ENCODE data around the gene SIAH1.
"Not testable (repeated sequence)": the region's sequence is repeated elsewhere in the genome, so short reads cannot be mapped to it uniquely, and the experiment has no call there.

Gene SIAH1, protein sequence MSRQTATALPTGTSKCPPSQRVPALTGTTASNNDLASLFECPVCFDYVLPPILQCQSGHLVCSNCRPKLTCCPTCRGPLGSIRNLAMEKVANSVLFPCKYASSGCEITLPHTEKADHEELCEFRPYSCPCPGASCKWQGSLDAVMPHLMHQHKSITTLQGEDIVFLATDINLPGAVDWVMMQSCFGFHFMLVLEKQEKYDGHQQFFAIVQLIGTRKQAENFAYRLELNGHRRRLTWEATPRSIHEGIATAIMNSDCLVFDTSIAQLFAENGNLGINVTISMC

DNA sequence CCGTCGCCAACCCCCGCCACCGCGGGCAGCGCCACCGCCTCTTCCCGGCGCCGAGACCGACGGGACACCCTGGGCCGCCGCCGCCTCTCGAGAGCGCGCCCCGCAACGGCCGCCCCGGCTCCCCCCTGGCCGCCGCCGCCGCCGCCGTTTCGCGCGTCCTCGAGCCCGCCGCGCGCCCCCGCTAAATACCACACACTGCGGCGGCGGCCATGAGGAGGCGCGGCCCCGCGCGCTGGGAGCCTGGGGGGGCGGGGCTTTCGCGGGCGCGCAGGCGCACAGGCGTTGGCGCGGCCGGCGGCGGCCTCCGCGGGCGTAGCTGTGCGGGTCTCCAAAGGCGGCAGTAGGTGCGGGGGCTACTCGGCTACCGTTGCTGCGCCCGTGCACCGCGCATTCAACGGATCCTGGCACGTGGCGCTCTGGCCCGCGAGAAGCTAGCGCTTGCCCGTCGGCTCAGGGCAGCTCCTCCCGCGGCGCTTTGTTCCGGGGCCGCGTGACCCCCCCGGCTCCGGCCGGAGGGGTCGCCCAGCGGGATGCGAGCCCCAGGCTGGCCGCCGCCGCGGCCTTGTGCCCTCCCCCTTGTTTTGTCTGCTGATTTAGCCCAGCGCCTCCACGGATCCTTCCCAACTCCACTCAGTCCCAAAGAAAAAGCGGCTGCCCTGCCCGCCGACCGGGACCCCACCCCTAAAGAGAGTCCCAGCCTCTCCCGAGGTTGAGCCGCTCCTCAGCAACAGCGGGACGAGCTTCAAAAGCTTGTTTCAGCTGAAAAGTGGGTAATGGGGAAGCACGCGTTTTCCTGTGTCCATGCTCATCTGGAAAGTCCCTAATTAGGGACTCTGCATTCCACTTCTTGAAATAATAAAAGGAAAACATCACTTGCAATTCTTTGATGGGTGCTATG lies at the start of gene SIAH1:
SIAH1 (minus strand) TSS at position 161 of the 898 bp plus-strand sequence. CDS start 22,985 bp downstream, outside the sequence.
- DNase-seq, result peak; percentile 81

DNA sequence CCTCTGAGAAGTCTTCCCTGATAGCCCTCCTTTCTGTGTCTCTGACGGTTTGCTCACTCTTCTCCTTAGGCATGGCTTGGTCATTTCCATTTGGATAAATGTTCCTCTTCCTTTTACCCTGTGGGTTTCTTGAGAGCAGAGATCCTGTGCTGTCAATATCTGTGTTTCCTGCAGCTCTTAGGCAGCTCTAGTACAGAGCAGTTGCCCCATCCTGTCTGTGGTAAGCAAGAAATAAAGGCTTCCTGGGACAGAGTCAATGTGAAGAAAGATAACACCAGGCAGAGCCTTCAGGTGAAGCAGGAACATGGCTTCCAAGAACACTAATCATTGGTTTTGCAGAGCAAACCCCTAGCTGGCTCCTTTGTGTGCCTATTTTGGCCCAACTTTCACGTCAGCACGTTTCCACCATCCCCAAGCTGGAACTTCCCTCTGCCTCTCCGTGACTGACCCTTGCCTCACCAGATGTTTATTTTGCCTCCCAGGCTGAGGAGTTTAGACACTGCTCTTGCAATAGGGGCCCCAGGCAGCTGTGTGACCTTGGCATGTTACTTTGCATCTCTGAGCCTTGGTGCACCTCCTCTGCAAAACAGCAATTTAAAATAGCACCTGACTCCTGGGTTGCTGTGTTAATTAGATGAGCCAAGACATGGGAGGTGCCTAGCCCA lies 49.6 kb upstream of the SIAH1 start:
- DNase-seq, result peak; percentile 37

DNA sequence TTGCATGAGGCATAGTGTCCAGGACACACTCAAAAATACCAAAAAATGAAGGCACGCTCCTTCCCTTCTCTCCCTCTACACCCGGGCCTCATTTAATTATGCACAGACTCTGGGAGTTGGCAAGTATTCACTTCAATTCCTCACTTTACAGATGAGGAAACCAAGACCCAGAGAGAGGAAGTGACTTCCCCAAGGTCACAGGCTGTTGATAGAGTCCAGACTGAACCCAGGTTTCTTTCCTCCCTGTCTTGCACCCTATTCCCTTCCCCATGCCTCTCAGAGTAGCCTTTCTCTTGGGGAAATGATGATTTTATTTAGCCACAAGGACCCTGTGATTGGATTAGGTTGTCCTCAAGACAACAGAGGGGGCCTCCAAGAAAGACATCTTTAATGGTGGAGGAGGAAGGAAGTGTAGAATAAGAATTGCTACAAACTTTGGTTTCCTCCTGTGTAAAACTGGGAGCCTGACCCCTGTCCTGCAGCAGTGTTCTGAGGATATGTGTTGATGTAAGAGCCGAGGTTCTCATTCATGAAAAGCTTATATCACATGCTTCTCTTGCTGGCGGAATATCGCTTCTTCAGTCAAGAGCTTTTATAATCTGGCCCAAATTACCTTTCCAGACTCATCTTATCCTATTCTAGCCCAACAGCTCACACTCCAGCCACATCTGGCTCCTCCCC lies 48.8 kb upstream of the SIAH1 start:
- no peak for DNase-seq

DNA sequence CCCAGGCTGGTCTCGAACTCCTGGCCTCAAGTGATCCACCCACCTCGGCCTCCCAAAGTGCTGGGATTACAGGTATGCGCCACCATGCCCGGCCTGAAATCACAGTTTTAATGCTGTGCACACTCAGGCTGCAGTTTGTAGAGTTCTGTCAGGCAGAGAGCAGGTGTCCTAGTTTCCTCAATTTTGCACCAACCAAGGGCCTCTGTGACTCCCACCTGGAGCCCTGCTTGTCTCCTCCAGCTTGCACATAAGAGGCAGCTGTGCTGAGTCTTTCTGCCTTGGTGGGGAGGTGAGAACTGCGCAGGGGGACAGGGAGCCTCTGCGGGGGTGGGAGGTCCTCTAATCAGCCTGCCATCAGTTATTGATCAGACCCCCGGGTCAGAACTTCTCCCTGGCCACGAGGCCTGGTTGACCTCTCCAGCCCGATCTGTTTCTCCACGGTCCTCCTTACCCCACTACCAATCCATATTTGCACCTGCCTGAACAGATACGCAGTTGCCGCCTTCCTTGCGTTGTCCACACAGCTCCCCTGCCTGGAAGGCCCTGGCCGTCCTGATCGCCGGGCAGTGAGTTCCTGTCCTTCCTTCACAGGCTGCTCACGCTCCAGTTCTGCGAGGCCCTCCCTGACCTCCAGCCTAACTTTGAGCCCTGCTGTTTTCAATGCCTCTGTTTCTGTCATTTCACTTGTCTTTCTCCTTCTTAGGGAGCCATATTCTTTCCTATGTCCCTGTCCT lies 48.1 kb upstream of the SIAH1 start:
- no peak for DNase-seq

DNA sequence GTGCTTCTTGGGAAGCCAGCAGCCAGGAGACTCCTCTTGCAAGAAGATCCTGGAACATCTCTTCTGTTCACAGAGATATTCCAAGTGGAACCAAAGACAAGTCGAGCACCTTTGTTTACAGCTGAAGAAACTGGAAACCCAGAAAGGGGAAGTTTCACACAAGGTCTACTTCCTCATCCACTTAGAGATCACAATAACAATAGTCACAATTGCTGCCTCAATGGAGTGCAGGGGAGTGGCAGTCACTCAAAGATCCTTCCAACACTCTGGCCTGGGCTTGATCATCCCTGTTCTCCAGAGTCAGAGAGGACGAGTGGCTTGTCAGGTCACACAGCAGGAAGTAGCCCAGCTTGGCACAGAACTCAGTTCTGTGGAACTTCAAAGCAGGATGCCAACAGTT lies 46.9 kb upstream of the SIAH1 start:
- no peak for DNase-seq

DNA sequence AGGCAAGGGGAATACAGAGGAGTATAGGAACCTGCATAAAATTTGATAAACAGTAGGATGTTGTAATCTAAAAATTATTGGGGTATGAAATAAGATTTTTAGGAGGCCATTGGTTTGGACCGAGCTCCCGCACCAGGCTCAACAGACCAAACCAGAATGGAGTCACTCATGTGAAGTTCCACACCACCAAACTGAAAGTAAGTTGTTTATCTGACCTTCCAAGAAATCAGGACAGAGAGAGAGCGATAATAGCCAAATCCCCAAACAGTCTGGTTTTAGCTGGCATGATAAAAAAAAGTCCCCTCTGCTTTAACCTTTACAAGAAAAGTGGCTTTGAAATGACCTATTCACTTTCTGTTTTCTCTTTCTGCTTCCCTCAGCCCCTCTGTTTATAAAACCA lies 45.7 kb upstream of the SIAH1 start:
- DNase-seq, result no peak

DNA sequence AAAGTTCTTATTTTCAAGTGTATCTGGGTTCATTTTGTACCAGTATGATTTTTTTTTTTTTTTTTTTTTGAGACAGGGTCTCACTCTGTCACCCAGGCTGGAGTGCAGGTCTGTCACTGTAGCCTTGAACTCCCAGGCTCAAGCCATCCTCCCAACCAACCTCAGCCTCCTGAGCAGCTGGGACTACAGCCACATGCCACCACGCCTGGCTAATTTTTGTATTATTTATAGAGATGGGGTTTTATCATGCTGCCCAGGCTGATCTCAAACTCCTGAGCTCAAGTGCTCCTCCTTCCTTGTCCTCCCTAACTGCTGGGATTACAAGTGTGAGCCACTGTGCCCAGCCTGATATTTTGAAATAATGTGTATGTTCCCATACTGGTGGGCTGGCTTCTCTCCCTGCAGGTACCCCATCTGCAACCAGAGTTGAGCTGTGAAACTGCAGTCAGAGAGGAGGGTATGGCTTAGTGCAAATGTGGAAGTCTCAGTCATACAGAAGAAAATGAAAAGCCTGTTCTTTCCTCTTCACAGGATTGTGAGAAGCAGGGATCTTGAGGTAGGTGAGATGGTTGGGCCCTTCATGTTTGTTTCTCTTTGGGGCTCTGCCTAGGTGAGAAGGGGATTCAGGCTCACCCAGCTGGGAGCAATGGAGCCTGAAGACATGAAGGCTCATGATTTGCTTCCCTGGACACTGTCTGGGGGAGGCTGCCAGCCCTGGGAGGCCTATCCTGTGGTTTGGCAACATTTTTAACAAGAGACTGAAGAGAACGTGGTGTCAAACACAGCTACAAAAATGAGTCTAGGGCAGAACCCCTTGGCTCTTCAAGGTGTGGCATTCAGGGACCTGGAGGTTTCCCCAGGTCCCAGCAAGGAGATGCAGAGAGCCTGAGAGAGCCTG lies 41.3 kb upstream of the SIAH1 start:
- DNase-seq, result no peak

DNA sequence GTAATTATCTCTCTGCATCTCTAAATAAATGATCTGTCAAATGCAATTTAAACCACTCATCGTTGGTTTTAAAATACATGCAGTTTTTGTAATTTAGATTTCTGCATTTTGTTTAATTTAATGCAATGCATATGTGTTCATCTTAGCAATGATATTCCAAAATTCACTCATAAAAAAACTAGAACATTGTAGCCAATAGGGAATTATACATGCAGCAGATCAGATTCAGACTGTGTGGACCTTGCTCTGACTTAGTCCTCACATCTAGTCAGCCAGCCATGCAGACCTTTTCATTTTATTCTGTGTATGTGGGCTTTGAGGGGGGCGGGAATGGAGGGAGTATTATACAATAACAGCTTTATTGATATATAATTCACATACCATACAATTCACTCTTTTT lies 37.3 kb upstream of the SIAH1 start:
- DNase-seq, result no peak

DNA sequence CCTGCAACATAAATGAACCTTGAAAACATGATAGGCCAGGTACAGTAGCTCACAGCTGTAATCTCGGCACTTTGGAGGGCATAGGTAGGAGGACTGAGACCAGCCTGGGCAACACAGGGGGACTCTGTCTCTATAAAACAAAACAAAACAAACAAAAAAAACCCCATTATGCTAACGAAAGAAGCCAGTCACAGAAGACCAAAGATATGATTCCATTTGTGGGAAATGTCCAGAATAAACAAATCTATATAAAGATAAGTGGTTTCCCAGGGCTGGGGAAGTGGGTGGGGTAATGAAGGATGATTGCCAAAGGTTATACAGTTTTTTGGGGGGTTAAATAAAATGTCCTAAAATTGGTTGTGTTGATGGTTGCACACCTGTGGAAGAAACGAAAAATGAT lies 36.5 kb upstream of the SIAH1 start:
- no peak for DNase-seq

DNA sequence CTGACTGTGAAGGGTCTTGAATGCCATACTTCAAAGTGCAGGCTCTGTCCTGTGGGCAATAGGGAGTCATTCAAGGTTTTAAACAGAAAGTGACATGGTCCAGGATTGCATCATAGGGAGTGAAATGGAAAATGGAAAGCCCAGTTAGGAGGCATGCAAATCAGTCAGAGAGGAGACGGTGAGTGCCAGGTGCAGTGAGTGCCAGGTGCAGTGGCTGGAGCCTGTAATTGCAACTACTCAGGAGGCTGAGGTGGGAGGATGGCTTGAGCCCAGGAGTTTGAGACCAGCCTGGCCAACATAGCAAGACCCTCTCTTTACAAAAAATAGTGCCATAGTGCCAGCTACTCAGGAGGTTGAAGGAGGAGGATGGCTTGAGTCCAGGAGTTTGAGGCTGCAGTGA lies 35.2 kb upstream of the SIAH1 start:
- no peak for DNase-seq

DNA sequence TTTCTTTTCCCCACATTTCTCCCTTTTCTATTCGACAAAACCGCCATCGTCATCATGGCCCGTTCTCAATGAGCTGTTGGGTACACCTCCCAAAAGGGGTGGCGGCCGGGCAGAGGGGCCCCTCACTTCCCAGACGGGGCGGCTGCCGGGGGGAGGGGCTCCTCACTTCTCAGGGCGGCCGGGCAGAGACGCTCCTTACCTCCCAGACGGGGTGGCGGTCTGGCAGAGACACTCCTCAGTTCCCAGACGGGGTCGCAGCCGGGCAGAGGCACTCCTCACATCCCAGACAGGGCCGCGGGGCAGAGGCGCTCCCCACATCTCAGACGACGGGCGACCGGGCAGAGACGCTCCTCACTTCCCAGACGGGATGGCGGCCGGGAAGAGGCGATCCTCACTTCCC lies 31.4 kb upstream of the SIAH1 start:
- not testable (repeated sequence) for DNase-seq

DNA sequence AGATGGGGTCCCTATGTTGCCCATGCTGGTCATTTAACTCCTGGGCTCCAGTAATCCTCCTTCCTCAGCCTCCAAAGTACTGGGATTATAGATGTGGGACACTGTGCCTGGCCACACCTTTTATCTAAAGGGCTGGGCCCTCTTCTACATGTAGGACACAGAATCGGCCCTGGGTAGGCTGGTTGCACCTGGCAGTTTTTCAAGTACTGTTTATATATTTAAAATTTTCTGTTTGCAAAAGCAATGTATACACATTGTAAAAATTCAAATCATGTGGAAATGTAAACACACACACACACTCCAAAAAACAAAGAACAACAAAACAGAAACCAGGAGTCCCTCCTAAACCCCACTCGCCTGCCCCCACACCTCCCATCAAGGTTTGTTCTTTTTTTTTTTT lies 28.1 kb upstream of the SIAH1 start:
- DNase-seq, result no peak

DNA sequence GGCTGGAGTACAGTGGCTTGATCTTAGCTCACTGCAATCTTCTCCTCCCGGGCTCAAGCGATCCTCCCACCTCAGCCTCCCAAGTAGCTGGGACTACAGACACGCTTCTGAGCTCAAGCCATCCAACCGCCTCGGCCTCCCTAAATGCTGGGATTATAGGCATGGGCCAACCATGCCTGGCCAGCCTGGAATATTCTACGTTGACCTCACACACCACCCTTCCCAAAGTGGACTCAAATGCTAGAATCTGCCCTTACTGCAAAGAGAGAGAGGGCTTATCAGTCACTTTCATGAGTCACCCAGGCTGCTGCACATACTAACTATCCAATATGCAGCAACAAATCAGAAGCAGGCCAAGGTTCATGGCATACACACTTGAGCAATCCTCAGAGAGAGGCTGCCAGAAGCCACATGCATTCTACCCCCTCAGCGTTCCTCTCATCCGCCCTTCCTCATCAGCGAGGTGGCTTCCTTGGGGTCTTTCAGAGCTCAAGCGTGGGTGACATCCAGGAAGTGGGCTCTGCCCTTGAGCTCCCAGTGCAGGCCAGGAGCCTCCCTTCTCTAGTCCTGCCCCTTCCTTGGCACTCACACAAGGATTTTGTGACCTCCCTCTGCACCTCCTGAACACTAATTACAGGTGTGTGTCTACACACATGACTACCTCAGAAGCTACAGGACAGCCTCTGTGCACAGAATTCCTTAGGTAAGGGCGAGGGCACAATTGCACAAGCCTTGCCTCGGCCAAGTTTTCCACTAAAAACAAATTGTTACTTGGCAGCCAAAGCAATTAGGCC lies 24.8 kb upstream of the SIAH1 start:
- peak; percentile 81 for DNase-seq

DNA sequence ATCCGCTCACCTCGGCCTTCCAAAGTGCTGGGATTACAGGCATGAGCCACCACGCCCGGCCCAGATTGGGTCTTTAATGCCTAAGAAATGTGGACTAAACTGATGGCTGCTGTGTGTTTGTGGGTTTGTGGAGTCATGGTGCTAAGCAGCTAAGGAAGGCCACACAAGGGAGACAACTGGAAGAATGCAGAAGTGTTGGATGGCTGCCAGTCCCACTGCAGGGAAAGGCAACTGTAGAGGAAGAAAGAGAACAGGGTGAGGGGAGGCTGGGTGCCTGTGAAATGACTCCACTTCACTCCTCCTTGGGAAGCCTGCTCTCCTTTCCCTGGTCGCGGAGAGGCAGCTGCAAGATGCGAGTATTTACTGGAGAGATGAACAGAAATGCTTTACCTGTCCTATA lies 23.5 kb upstream of the SIAH1 start:
- peak; percentile 76 for DNase-seq

DNA sequence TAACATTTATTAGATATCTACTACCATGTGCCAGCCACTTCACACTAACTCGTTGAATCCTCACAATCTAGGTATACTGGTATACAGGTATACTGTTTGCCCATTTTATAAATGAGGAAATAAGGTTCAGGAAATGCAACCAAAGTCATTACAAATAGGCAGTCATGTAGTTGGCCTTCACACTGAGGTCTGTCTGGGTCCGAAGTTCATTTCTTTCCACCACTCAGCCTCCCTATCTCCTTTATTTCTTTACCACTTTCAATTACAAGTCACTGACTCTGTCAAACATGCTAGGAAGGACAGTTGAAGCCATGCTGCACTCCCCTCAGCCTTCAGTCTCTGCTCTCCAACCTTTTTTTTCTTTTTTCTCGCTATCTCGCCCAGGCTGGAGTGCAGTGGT lies 20.7 kb upstream of the SIAH1 start:
- DNase-seq, result no peak

DNA sequence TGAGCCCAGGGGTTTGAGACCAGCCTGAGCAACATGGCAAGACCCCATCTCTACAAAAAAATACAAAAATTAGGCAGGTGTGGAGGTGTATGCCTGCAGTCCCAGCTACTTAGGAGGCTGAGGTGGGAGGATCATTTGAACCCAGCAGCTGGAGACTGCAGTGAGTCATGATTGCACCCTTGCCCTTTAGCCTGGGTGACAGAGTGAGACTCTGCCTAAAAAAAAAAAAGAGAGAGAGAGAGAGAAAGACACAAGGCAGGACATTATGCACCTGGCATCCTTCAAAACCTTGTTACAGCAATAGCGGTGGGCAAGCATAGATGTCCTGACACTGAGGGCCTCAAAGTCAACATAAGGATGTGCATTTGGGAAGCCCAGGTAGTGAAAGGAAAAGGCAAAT lies 19.9 kb upstream of the SIAH1 start:
- no peak for DNase-seq

DNA sequence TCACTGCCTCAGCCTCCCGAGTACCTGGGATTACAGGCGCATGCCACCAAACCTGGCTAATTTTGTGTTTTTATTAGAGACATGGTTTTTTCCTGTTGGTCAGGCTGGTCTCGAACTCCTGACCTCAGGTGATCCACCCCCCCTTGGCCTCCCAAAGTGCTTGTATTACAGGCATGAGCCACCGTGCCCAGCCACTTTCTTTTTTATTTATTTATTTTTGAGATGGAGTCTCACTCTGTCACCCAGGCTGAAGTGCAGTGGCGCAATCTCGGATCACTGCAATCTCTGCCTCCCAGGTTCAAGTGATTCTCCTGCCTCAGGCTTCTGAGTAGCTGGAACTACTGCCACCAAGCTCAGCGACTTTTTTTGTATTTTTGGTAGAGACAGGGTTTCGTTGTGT lies 17.3 kb upstream of the SIAH1 start:
- DNase-seq, result not testable (repeated sequence)

DNA sequence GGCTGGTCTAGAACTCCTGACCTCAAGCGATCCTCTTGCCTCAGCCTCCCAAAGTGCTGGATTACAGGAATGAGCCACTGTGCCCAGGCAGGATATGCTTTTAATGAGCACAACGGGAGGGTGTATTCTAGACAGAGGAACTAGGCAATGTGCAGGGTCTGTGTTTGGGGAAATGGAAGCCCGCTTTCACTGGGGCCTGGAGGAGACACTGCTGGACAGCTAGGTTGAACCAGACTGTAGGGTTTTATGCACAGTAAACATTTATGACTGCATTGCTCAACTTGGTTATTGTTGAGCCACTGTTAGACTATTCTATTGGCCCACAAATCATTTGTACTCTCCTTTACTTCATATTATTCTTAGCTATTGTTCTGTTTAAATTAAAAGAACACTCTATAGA lies 10.2 kb upstream of the SIAH1 start:
- no peak for DNase-seq

DNA sequence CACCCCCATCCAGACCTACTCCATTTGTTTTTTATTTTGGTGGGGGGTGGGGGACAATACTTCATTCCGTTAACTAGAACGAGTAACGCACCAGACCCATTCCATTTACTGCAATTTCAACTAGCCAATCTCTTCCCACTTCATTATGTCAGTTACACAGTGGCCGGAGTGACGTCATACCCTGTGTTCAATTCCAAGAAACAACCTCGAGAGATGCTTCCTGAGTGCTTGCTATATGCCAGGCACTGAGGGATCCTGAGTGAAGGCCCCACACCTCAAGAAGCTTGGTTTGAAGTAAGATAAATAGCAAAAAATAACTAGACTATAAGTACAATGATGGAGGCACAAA lies 9.1 kb upstream of the SIAH1 start:
- no peak for DNase-seq

DNA sequence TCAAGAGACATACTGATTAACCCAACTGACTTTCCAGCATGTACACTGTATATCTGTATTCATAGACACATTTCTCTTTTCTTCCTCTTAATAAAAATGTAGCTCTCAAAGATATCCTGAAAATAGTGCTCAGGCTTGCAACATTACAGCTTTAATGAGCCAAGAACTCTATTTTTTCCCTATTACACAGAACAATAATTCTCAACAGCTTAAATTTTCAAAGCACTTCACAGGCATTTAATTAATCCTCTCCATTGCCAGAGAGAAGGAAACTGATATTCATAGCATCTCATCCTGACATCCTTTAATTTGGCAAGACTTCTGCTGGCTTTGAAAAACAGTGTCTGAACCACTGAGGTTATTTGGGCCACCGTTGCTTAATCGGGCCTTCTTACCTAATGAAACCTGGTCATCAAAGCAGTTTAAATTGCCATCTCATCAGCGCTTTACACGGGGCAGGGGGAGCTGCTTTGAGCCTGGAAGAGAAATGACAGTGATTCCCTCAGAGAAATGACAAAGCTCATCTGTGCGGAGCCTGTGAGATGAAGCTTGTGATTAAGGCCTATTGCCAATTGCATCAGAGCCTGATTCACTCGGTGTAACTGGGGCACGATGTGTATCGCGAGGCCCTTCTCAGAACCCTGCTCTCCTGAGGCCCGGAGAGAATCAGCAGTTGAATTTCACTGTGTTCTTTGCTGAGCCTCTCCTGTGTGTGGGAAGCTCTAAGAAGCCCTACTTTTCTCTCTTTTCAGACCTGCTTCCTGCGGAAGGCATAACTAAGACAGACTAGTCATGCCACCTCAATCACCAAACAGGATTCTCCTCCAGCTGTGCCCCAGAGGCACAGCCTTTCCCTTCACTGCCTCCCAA lies 8.5 kb upstream of the SIAH1 start:
- DNase-seq, result peak; percentile 16

All from EL (cell line).